GM12872 (cell line): ENCODE measurements around the gene PDE4D.
A peak's percentile ranks its signal among the peaks of the same experiment; 100 is the strongest.

Experiments
- TF ChIP-seq, protein P1 (sequence below): IDR thresholded peaks from 3 replicates; pipeline ENCODE4 v1.5.1; 2011; ENCODE audit warnings: low read depth, mild to moderate bottlenecking, low read length, moderate library complexity; ENCODE audit not compliant: insufficient read depth

Gene PDE4D

DNA sequence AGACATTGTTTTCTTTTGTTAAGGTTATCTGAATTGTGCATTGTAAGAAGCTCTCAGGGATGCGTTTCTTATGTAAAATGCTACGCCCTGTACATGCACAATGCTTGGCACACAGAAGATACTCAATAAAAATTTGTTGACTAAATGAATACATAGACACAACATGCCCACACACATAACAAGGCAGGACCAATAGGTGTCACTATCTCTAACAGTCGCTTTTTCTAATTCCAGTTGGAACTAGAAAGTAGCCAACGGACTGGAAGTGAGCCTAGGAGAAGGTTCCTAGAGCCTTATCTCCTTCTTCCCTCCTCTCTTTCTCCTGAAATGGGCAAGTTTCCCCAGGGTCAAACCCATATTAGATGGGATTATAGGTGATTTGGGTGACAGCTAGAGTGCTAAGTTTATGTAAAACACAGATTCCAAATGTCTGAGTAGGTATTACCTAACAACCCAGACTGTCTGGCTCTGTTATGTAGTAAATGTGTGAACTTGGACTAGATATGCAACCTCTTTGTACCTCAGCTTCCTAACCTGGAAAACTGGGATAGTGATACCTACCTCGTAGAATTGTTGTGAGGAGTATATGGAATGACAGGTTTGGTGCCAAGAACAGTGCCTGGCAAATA, 707.7 kb downstream of the PDE4D start:
- TF ChIP-seq, protein P1, sequence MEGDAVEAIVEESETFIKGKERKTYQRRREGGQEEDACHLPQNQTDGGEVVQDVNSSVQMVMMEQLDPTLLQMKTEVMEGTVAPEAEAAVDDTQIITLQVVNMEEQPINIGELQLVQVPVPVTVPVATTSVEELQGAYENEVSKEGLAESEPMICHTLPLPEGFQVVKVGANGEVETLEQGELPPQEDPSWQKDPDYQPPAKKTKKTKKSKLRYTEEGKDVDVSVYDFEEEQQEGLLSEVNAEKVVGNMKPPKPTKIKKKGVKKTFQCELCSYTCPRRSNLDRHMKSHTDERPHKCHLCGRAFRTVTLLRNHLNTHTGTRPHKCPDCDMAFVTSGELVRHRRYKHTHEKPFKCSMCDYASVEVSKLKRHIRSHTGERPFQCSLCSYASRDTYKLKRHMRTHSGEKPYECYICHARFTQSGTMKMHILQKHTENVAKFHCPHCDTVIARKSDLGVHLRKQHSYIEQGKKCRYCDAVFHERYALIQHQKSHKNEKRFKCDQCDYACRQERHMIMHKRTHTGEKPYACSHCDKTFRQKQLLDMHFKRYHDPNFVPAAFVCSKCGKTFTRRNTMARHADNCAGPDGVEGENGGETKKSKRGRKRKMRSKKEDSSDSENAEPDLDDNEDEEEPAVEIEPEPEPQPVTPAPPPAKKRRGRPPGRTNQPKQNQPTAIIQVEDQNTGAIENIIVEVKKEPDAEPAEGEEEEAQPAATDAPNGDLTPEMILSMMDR: peak; percentile 9; the same call in 1 of the 3 replicates

DNA sequence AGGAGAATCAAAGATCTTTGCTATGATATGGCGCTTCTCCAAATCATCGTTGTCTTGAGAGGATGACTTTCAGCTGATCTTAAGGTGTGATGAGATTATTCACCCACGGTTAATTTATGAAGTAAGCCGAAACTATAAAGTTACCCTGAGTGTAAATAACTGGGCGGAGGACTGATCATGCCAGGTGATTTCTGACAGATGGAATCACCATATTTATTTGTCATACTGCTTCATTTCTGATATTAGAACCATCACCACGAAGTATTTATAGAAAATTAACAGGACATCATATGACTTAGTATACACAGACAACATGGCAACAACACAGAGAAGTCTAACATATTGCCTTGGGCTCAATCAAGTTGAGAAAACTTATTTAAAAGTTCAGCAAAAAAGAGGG, 708.8 kb downstream of the PDE4D start:
- TF ChIP-seq, protein P1: no peak

DNA sequence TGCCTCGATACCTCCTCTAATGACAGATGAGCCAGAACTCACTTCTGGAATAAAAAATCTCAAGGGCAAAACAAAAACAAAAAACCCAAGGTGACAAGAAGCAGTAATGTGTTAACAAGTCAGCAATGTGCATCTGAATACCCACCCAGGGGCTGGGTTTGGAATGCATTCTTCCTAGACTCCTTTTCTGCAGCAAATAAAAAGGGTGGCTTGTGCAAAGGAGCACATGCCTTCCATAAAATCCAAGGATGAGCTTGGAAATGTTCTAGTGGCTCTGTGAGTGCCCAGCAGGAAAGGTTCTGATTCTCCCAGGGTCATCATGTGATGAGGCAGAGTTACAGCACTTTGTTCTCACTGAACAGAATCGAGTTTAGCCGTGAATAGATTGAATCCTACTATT, 710.8 kb downstream of the PDE4D start:
- TF ChIP-seq, protein P1: no peak

DNA sequence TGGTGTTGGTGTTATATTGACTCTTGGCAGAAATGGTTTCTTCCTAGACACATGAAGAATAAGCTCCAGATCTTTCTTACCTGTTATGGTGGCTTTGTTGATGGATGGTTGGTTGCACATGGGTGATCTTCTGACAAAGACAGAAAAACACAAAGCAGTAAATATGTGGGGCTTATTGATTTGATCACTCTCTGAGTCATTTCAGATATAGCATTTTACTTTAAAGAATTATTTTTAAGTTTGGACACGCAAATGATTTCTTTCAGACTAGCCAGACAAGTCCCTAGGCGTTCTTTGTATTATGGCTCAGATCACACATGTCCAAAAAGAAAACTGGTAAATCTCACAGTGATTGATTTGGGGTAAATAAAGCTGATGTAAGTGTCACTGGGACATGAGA, 713.0 kb downstream of the PDE4D start:
- TF ChIP-seq, protein P1: no peak

DNA sequence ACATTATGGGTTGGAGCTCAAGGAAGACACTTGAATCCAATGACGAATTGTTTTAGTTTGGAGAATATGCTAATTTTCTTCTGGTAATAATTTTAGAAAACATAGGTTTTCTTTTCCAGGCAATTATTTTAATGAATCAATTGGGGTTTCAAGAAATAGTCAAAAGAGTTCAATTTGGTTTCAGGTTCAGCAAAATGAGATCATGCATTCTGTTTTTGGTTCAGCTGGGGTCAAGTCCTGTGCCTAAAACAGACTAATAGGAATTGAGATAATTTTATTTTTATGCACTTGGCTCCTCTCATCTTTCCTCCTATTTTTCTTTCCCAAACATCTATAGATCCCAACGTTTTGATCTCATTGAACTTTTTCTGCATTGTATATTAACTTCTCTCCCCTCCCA, 713.8 kb downstream of the PDE4D start:
- TF ChIP-seq, protein P1: no peak

DNA sequence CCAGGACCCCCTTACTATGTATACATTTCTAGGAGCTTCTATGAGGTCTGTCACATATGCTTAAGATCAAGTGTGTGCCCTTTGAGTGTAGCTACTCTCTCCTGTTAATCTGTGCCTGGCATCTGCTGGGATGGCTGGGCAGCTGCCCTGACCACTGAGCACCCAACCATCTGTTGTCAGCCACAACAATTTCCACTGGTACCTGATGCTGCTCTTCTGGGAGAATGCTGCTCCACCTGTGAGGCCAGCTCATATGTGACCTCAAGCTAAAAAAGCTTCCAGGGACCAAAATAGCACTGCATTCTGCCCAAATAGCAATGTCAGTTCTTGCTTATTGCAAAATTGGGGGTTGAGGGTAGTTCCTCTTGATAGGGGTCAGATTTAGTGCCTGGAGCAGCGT, 715.0 kb downstream of the PDE4D start:
- TF ChIP-seq, protein P1: no peak

DNA sequence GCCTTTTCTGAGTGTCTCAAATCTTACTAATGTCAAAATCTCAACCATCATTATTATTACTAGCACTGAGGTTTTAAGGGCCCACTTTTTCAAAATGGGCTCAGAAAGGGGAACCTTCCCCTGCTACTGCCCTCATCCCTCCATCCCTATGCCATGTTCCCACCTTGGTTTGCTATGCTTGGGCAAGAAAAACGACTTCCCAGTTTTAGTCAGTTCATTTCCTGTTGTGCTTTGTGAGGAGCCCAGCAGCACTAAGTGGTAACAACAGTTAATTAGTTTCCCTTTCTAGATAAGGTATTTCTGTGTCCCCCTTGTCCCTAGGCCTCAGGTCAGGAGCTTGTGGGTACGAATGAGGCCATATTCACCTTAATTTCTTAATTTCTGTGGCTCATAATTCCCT, 715.5 kb downstream of the PDE4D start:
- TF ChIP-seq, protein P1: no peak
